Measurements from ENCODE around the gene NOTCH1.

- no peak for TF ChIP-seq CTCF (IDR thresholded peaks at IDR 0.05)
- no peak for TF ChIP-seq POLR2A (IDR thresholded peaks at IDR 0.05)
- no peak for TF ChIP-seq EP300 (IDR thresholded peaks at IDR 0.05)
- no peak for TF ChIP-seq POLR2AphosphoS5 (IDR thresholded peaks at IDR 0.05)
These were observed 71.7 kb downstream of the NOTCH1 start for GRCh38 chr9:136474021-136474640.

All from gastroesophageal sphincter (tissue), 3 donors.